HG03460 (cell line): ENCODE measurements around the gene FXYD6.

Experiments
- ATAC-seq: cut with Tn5 transposase; IDR thresholded peaks from one replicate; pipeline ENCODE4 v1.9.1; 2021; ENCODE audit not compliant: unreplicated experiment

Gene FXYD6

DNA sequence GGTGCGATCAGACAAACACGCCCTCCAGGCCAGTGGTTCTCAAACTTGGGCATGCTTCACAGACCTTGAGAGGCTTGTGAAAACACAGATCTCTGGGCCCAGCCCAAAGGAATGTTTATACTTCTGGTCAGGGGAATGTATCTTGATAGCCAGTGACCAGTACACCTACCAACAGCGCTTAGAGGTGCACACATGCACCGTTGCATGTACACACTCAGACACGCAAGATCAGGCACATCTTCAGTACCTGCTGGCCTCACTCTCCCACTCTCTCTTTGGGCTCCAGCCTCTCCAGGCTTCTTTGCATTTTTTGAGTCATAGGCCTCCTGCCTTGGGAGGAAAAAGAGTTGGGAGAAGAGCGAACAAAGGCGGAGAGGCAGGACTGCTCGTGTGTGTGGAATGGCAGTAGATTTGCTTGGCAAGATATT is 11.7 kb upstream of the FXYD6 start:
- ATAC-seq, result no peak

GRCh38 chr11:117887431-117888138 is 11.1 kb upstream of the FXYD6 start:
- ATAC-seq, result no peak

GRCh38 chr11:117885777-117886176 is 9.3 kb upstream of the FXYD6 start:
- ATAC-seq, result no peak

GRCh38 chr11:117884994-117885393 is 8.5 kb upstream of the FXYD6 start:
- ATAC-seq, result no peak

GRCh38 chr11:117883063-117883462 is 6.6 kb upstream of the FXYD6 start:
- no peak for ATAC-seq

- no peak for ATAC-seq
Observed at GRCh38 chr11:117882311-117882905, 6.0 kb upstream of the FXYD6 start.

DNA sequence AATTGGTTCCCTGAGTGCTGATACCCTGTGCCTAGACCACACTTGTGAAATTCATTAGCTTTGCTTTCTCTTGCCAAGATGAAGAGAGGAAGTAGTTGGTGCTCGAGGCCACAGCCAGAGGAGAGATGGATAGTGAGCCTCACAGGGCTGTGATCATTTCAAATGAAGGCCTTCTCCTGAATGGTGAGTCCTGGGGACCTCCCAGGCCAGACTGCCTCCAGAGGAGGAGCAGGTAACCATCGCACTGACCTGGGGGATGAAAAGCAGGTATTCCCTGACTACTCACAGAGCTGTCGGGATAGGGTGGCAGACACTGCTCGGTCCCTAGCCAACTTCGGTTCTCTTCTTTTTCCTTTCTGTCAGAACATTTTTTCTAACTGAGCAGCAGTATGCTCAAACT is 4.8 kb upstream of the FXYD6 start:
- ATAC-seq, result no peak

DNA sequence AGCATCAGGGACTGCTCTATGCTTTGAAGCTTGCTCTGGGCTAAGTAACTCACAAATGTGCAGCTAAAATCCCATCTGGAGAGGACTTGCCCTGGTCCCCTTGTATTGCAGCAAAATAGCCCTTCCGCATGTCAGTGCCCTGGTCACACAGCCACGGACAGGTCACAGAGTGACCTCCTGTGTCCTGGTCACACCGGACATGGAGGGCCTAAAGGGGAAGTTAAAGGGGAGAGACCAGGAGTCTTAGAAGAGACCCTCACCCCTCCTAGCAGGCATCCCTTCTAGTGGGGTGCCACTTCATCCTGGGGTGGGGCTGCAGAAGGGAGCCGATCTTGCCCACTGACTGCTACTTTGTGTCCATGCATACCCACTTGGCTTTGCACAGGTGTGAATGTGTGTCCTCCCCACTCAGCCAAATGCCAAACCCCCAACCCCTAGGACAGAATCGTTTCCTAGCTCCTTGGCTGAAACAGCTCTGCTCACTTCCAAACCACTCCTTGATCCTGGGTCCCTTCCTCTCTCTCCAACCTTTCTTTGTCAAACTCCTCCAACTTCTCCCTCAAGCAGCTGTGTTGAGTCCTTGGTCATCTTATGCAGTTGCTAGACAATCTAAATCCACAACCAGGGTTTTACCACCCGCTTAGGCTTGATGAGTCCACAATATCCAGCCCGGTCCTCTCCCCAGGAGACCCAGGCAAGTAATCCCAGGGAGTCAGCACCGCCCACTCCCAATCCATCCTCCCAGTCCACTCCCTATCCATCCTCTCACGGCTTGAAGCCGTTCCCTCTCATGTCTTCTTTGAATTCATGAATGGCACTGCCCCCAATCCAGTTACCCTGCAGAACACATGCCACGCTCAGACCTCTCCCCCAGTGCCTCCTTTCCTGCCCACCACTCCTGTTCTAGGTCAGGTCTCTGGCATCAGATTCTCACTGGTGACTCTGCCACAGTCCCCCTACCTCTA is 3.3 kb upstream of the FXYD6 start:
- ATAC-seq, result no peak

DNA sequence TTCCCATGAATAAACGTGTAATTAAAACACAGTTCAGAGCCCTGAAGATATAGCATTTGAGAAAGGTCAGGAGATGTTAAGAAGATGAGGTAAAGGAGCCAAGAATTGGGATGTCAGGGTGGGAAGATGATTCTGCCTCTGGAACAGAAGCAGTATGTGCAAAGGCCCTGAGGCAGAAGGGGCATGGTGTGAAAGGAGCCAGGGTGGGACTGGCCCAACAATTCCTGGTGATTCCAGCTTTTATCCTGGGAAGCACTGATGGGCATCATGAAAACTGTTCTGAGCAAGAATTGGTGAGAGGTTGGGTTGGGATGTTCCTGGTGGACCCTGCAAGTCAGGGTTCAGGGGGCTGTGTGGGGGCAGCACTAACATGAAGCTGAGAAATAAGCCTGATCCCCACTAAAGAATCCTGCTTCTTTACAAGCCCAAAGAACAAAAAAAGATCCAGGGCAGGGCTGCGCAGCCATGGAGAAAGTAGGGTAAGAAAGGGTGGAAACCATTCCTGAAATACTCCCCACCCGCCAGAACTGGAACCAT is 2.5 kb upstream of the FXYD6 start:
- no peak for ATAC-seq

- ATAC-seq, result no peak
Observed at GRCh38 chr11:117878314-117878938, 2.0 kb upstream of the FXYD6 start.

- ATAC-seq, result no peak
Observed at GRCh38 chr11:117877120-117877784, 794 bp upstream of the FXYD6 start.

- no peak for ATAC-seq
Observed at GRCh38 chr11:117876059-117876340, 458 bp downstream of the FXYD6 start.

GRCh38 chr11:117875382-117876058 is 938 bp downstream of the FXYD6 start:
- ATAC-seq, result no peak

GRCh38 chr11:117874910-117875381 is 1.5 kb downstream of the FXYD6 start:
- no peak for ATAC-seq

DNA sequence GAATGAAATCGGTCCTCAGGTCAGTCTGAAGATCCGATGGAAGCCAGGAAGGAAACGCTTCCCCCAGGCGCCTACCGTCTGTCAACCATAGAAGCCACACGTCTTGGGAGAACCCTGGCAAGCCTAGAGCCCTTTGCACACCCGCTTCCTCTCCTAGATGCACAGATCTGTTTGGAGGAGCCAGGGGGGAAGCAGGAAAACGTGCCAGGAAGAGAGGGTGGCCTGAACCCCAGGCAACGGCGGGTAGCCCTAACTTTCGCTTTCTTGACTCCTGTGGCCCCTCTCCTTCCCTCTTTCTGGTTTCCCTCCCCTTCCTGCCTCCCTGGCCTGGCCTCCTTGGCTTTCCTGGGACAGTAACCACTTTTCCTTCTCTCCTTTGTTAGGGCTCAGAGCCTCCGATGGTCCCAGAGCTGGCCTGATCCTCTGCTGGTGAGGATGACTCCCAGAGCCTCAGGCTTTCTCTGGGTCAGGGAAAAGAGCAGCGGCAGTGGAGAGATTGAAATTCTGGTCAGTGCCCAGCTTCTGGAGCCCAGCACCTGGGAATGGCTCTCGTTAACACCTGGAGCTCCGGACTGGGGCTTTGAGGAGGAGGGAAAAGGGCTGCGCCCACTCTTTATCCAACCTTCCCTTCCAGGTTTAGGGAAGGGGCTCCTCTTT is 2.1 kb downstream of the FXYD6 start:
- ATAC-seq, result no peak

DNA sequence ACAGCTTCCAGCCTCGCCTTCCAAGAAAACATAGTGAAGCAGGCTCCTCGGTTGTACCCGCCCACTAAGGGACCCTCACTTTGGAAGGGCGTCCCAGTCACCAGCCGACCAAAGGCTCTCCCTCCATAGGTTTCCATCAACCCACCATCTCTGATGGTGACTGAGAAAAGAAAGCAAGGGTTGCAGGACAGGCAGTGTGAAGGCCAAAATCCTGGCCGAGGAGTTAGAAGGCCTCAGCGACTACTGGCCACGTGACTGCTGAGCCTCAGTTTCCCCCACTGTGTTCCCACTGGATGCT is 2.7 kb downstream of the FXYD6 start:
- ATAC-seq, result no peak

DNA sequence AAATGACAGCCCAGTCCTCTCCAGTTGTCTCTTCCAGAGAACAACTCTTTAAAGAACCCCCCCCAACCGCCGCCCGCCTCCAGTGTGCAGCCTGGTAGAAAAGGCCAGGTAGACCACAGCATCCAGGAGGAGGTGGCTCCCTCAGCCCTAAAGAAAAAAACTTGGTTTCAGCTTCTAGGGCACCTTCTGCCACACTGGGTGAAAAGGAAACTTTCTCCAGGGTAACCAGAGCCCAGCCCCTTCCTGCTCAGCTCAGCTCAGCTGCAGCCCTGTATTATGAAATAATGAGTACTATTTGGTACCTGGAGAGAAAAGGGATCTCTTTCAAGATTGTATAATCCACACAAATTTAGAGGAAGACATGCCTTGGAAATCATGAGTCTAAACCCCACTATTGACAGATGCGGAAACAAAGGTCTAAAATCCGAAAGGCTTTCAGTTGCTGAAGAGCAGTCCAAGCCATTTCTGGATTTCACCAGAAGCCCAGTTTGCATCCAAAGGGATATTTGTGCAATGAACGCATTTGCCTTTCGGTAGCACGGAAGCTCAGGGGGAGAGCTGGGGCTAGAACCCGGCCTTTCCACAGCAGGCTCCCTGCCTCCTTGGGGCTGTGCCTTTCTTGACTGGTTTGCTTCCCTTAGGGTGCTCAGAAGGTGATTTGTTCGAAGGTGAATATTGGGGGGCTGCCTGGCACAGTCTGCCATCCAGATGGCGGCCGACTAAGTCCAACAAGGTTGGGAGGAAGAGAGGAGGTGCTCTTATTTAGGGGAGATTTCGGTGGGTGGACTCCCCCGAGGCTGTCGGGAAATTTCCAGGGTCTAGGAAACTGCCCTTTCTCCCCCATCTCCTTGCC is 3.3 kb downstream of the FXYD6 start:
- no peak for ATAC-seq

- no peak for ATAC-seq
Observed at GRCh38 chr11:117872420-117872961, 4.0 kb downstream of the FXYD6 start.

DNA sequence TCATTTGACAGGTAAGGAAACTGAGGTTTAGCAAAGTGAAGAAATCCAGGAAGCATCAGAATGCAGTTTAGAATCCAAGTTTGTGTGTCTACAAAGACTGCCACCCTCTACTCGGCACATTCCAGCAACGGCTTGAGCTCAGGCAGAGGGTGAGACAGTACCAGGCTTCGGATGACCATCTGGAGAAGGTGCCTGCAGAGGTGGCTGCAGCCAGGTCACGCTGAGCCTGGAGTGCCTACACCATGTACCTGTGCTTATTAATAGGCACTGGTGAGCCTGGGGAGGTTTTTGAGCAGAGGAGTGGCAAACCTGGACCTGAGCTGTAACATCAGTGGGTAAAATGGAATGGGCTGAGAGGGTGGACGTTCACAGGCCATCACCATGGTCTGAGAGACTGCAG is 4.7 kb downstream of the FXYD6 start:
- no peak for ATAC-seq
